ENCODE measurements around the gene TLE6. TPM values are rescaled to one million over a fixed set of nuclear protein-coding genes. Genes with fewer than 3 reads are reported as not detected.

The TLE6 gene
- total and polyA plus RNA-seq, 2 donors (not counting 3 experiments of a cell fraction or from before 2014, with no cell fraction given) = 1.6 to 1.9 TPM

DNA sequence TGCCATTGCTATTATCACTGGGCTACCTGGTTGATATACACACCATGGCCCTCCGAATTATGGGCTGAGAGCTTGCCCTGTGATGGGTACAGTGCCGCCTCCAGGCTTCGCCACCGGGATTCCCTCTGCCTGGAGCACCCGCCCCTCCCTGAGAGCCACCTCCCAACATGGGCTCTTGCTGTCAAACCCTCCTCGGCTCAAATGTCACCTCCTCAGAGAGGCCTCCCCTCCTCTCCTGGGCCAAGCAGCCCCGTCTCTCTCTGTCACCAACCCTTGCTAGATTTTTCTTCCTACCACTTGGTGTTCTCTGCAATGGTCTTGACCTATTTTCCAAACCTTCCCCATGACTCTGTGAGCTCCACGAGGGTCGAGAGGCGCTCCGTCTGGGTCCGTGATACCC, 64.0 kb downstream of the TLE6 start:
- H2AFZ ChIP-seq (ENCODE audit: low read depth, low read length) = no peak overlapping the region
- H3K4me1 ChIP-seq (ENCODE audit: control insufficient read depth, extremely low read depth, insufficient read depth, low read length) = peaks cover 4% of the 10 kb centered on the region
- no peak overlapping the region for H3K27ac ChIP-seq (ENCODE audit: insufficient read depth, low read depth, low read length)
- H4K20me1 ChIP-seq (replicated peaks; ENCODE audit: control insufficient read depth, extremely low read depth, insufficient read depth, low read length) = no peaks in the 10 kb centered on the region
- CTCF ChIA-PET = no interaction called here
- no peak for DNase-seq (ENCODE audit: low read depth, low spot score)
- BruUV-seq (replicated peaks) = no TSS peak
- intact Hi-C loops (cut with micrococcal nuclease) = no loop called here
- POLR2A ChIA-PET = no interaction called here
- H3K27me3 ChIP-seq (ENCODE audit: control insufficient read depth in 2 of 2, insufficient read depth in 2 of 2, low read length in 2 of 2) = no peaks in the 10 kb centered on the region
- H3K9me1 ChIP-seq (replicated peaks; ENCODE audit: control insufficient read depth, extremely low read depth, insufficient read depth, low read length) = no peaks in the 10 kb centered on the region
- H3K36me3 ChIP-seq (ENCODE audit: control insufficient read depth in 2 of 2, extremely low read depth in 1 of 2, insufficient read depth in 2 of 2, low read length in 2 of 2) = no peaks in the 10 kb centered on the region
- H3K9me3 ChIP-seq (replicated peaks; ENCODE audit: control insufficient read depth, insufficient read depth, low read length) = no peaks in the 10 kb centered on the region
- no peaks in the 10 kb centered on the region for H3K79me2 ChIP-seq (ENCODE audit: control insufficient read depth, insufficient read depth, low read length)
- no peak overlapping the region for H3K9ac ChIP-seq (replicated peaks; ENCODE audit: extremely low read depth, insufficient read depth, low read length)
- no peak for FAIRE-seq
- no peak overlapping the region for H3K4me3 ChIP-seq (replicated peaks in 1 of 3; ENCODE audit: insufficient read depth in 1 of 3, low read depth in 1 of 3, low read length in 3 of 3)
- no peak overlapping the region for H3K4me2 ChIP-seq (ENCODE audit: insufficient read depth, low read length)
- dilution Hi-C loops (cut with MboI; ENCODE audit: extremely low pct_ligation_motif_present, low sequenced_read_pairs) = no loop called here
- TF ChIP-seq GATA2 (IDR thresholded peaks at IDR 0.05; ENCODE audit: insufficient read depth, insufficient read length, low read depth, low read length) = no peak
- TF ChIP-seq, protein P1, sequence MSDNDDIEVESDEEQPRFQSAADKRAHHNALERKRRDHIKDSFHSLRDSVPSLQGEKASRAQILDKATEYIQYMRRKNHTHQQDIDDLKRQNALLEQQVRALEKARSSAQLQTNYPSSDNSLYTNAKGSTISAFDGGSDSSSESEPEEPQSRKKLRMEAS (IDR thresholded peaks at IDR 0.05; ENCODE audit: insufficient read depth, insufficient read length) = no peak
- TF ChIP-seq MYC (IDR thresholded peaks at IDR 0.05; ENCODE audit: low read depth, low read length) = no peak
- TF ChIP-seq, protein P2, sequence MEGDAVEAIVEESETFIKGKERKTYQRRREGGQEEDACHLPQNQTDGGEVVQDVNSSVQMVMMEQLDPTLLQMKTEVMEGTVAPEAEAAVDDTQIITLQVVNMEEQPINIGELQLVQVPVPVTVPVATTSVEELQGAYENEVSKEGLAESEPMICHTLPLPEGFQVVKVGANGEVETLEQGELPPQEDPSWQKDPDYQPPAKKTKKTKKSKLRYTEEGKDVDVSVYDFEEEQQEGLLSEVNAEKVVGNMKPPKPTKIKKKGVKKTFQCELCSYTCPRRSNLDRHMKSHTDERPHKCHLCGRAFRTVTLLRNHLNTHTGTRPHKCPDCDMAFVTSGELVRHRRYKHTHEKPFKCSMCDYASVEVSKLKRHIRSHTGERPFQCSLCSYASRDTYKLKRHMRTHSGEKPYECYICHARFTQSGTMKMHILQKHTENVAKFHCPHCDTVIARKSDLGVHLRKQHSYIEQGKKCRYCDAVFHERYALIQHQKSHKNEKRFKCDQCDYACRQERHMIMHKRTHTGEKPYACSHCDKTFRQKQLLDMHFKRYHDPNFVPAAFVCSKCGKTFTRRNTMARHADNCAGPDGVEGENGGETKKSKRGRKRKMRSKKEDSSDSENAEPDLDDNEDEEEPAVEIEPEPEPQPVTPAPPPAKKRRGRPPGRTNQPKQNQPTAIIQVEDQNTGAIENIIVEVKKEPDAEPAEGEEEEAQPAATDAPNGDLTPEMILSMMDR (IDR thresholded peaks at IDR 0.05; ENCODE audit: extremely low read depth in 1 of 2, insufficient read depth in 1 of 2, low read depth in 1 of 2, low read length in 2 of 2) = no peak
- TF ChIP-seq FOS (IDR thresholded peaks at IDR 0.05; ENCODE audit: borderline replicate concordance, insufficient read depth, low read length) = no peak
- TF ChIP-seq EZH2 (IDR thresholded peaks at IDR 0.05; ENCODE audit: borderline replicate concordance, low read depth, low read length, severe bottlenecking) = no peak
- TF ChIP-seq JUN (IDR thresholded peaks at IDR 0.05; ENCODE audit: borderline replicate concordance, insufficient read depth, insufficient read length, low read depth) = no peak
- no peak for TF ChIP-seq POLR2AphosphoS5 (IDR thresholded peaks at IDR 0.05; ENCODE audit: insufficient read depth, low read depth, low read length)
- TF ChIP-seq POLR2A (IDR thresholded peaks at IDR 0.05; ENCODE audit: low read depth, low read length) = no peak

Measured in endothelial cell of umbilical vein (primary cell).